ENCODE results near the gene PLCB3. TPM values are rescaled to one million over a fixed set of nuclear protein-coding genes. Genes with fewer than 3 reads are reported as not detected.

Gene PLCB3
- total and polyA plus RNA-seq, 2 of the 13 experiments (the other 11 are each of a cell fraction or from before 2014, with no cell fraction given) = 7.5 to 13.8 TPM

GRCh38 chr11:64234647-64235379 lies 16.5 kb upstream of the PLCB3 start (continued):
- TF ChIP-seq ZNF414 (CRISPR knock-in tag; IDR thresholded peaks at IDR 0.05) (0 out of 2 replicates have a peak, but pooled peaks have one; percentile 45), NCOR1 (IDR thresholded peaks at IDR 0.05; ENCODE audit: borderline replicate concordance, low read length) (no peak), ZNF383 (CRISPR knock-in tag; IDR thresholded peaks at IDR 0.05; ENCODE audit: borderline replicate concordance) (no peak), ATF3 (CRISPR knock-in tag; IDR thresholded peaks at IDR 0.05) (no peak), ZBTB8A (CRISPR knock-in tag; IDR thresholded peaks at IDR 0.05; ENCODE audit: borderline replicate concordance, low read depth) (0 out of 2 replicates have a peak, but pooled peaks have one; percentile 39), ZNF441 (CRISPR knock-in tag; IDR thresholded peaks at IDR 0.05; ENCODE audit: borderline replicate concordance) (0 out of 2 replicates have a peak, but pooled peaks have one; percentile 17), ZNF276 (CRISPR knock-in tag; IDR thresholded peaks at IDR 0.05; ENCODE audit: low read depth) (no peak), TOE1 (CRISPR knock-in tag; IDR thresholded peaks at IDR 0.05) (no peak), ZNF776 (CRISPR knock-in tag; IDR thresholded peaks at IDR 0.05) (no peak), MEIS1 (CRISPR knock-in tag; IDR thresholded peaks at IDR 0.05; ENCODE audit: borderline replicate concordance) (no peak), SNAPC2 (CRISPR knock-in tag; IDR thresholded peaks at IDR 0.05) (0 out of 2 replicates have a peak, but pooled peaks have one; percentile 49), ZNF746 (CRISPR knock-in tag; IDR thresholded peaks at IDR 0.05) (0 out of 2 replicates have a peak, but pooled peaks have one; percentile 19), MTERF4 (CRISPR knock-in tag; IDR thresholded peaks at IDR 0.05) (peak; percentile 53; the same call in 1 of the 2 replicates), NFE2 (CRISPR knock-in tag; IDR thresholded peaks at IDR 0.05) (no peak), HOXD1 (CRISPR knock-in tag; IDR thresholded peaks at IDR 0.05) (peak; percentile 77; the same call in 1 of the 2 replicates), HBP1 (CRISPR knock-in tag; IDR thresholded peaks at IDR 0.05; ENCODE audit: low read depth) (peak; percentile 48; the same call in 1 of the 2 replicates), XRCC5 (optimal IDR thresholded peaks at IDR 0.05; ENCODE audit: low read length) (no peak), ZNF251 (CRISPR knock-in tag; IDR thresholded peaks at IDR 0.05) (no peak), GATA4 (IDR thresholded peaks at IDR 0.05; ENCODE audit: borderline replicate concordance, low read depth) (no peak), GABPA (IDR thresholded peaks at IDR 0.05; ENCODE audit: low read depth, low read length) (no peak), GABPA (CRISPR knock-in tag; IDR thresholded peaks at IDR 0.05; ENCODE audit: low read depth) (no peak), PHF8 (CRISPR knock-in tag; IDR thresholded peaks at IDR 0.05) (peak; percentile 33; the same call in 1 of the 2 replicates), ZNF274 (CRISPR knock-in tag; IDR thresholded peaks at IDR 0.05) (peak; percentile 74; the same call in 1 of the 2 replicates), AHR (CRISPR knock-in tag; IDR thresholded peaks at IDR 0.05) (0 out of 2 replicates have a peak, but pooled peaks have one; percentile 59), SMAD3 (CRISPR knock-in tag; IDR thresholded peaks at IDR 0.05) (no peak), SIN3B (IDR thresholded peaks at IDR 0.05; ENCODE audit: low read length) (no peak), ZNF234 (CRISPR knock-in tag; conservative IDR thresholded peaks at IDR 0.05) (no peak)
